HepG2 (cell line): ENCODE results near the gene BTK. TPM values are rescaled to one million over a fixed set of nuclear protein-coding genes. Genes with fewer than 3 reads are reported as not detected.

ENCODE experiments used
- CEBPB ChIP-seq: IDR thresholded peaks from 2 replicates; pipeline ENCODE4 v1.6.1; 2011; ENCODE audit warnings: low read depth, low read length, improper control_type of control experiment, borderline replicate concordance
- DMAP1 ChIP-seq: IDR thresholded peaks from 2 replicates; pipeline ENCODE4 v1.6.1; 2016
- ELF4 ChIP-seq: sonication (generic); formaldehyde crosslinking; IDR thresholded peaks from 2 replicates; pipeline ENCODE4 v1.5.0; 2020; ENCODE audit warnings: missing genetic modification reagents, mild to moderate bottlenecking, moderate library complexity, borderline replicate concordance
- FOSL1 ChIP-seq: sonication (generic); formaldehyde crosslinking; IDR thresholded peaks from 2 replicates; pipeline ENCODE4 v1.9.0; 2021; ENCODE audit warnings: missing genetic modification reagents, borderline replicate concordance
- IRX3 ChIP-seq: sonication (generic); formaldehyde crosslinking; IDR thresholded peaks from 2 replicates; pipeline ENCODE4 v1.8.1; 2023; ENCODE audit warnings: mild to moderate bottlenecking, low read depth, missing genetic modification reagents, borderline replicate concordance
- KMT2B ChIP-seq: IDR thresholded peaks from 2 replicates; pipeline ENCODE4 v1.6.1; 2016; ENCODE audit warnings: missing genetic modification reagents, missing compliant biosample characterization
- MED8 ChIP-seq: sonication (generic); formaldehyde crosslinking; IDR thresholded peaks from 2 replicates; pipeline ENCODE4 v1.8.1; 2023; ENCODE audit warnings: mild to moderate bottlenecking, missing genetic modification reagents; ENCODE audit not compliant: insufficient replicate concordance
- MZF1 ChIP-seq: sonication (generic); formaldehyde crosslinking; IDR thresholded peaks from 2 replicates; pipeline ENCODE4 v1.8.1; 2023; ENCODE audit warnings: mild to moderate bottlenecking, missing genetic modification reagents, borderline replicate concordance
- POLR2A ChIP-seq, 2 experiments: IDR thresholded peaks; 2 replicates each; pipeline ENCODE4 v1.6.1; 2011; ENCODE audit warnings: low read depth in 2 of 2, low read length in 2 of 2, mild to moderate bottlenecking in 1 of 2, moderate library complexity in 1 of 2; ENCODE audit not compliant: insufficient read depth in 1 of 2
- TEAD2 ChIP-seq: sonication (generic); formaldehyde crosslinking; IDR thresholded peaks from 2 replicates; pipeline ENCODE4 v1.9.0; 2021; ENCODE audit warnings: missing genetic modification reagents
- TRIM24 ChIP-seq: sonication (generic); formaldehyde crosslinking; IDR thresholded peaks from 2 replicates; pipeline ENCODE4 v1.8.0; 2022; ENCODE audit warnings: mild to moderate bottlenecking, missing genetic modification reagents
- ZNF331 ChIP-seq: sonication (generic); formaldehyde crosslinking; IDR thresholded peaks from 2 replicates; pipeline ENCODE4 v1.4.0; 2020; ENCODE audit warnings: missing genetic modification reagents
- ZNF431 ChIP-seq: sonication (generic); formaldehyde crosslinking; IDR thresholded peaks from 2 replicates; pipeline ENCODE4 v1.9.0; 2022; ENCODE audit warnings: missing genetic modification reagents, low read depth, mild to moderate bottlenecking, borderline replicate concordance
- ZNF7 ChIP-seq: IDR thresholded peaks from 2 replicates; pipeline ENCODE4 v1.6.1; 2016; ENCODE audit warnings: missing biosample characterization, missing genetic modification reagents
- polyA plus RNA-seq, 8 experiments: library from polyadenylated mRNA; depleted of rRNA in 3 of 8; stranded (reverse) in 7 of 8; unstranded in 1 of 8; fragments of >200 nt; fragmentation: Illumina TruSeq in 4 of 8; extraction: Trizol in 4 of 8; gene quantifications; 2 replicates each; pipeline versions ENCODE4 v1.2.1 to v1.2.3, GENCODE V29; 2011 to 2016; ENCODE audit warnings: low read depth in 4 of 8, missing spikeins in 1 of 8, mixed read lengths in 1 of 8; ENCODE audit not compliant: insufficient read depth in 1 of 8
- total RNA-seq, 5 experiments: library from RNA; depleted of rRNA; stranded (reverse); fragments of >200 nt; fragmentation: Illumina TruSeq; extraction: Trizol; gene quantifications; 2 replicates each; pipeline ENCODE4 v1.2.3, GENCODE V29; 2016; ENCODE audit warnings: low read depth in 1 of 5
- TF ChIP-seq, protein P1 (sequence below): sonication (generic); formaldehyde crosslinking; IDR thresholded peaks from 2 replicates; pipeline ENCODE4 v1.5.0; 2020; ENCODE audit warnings: mild to moderate bottlenecking, missing genetic modification reagents
- TF ChIP-seq, protein P2 (sequence below): sonication (generic); formaldehyde crosslinking; IDR thresholded peaks from 2 replicates; pipeline ENCODE4 v1.4.0; 2020; ENCODE audit warnings: missing genetic modification reagents
- TF ChIP-seq, protein P3 (sequence below): IDR thresholded peaks from 2 replicates; pipeline ENCODE4 v1.6.1; 2018; ENCODE audit warnings: missing genetic modification reagents, mild to moderate bottlenecking, missing compliant biosample characterization
- TF ChIP-seq, protein P4 (sequence below): sonication (generic); formaldehyde crosslinking; IDR thresholded peaks from 2 replicates; pipeline ENCODE4; 2020; ENCODE audit warnings: missing genetic modification reagents, mild to moderate bottlenecking, borderline replicate concordance

BTK gene
- total and polyA plus RNA-seq, 2 of the 13 experiments (the other 11 are each of a cell fraction or from before 2014, with no cell fraction given): not detected

DNA sequence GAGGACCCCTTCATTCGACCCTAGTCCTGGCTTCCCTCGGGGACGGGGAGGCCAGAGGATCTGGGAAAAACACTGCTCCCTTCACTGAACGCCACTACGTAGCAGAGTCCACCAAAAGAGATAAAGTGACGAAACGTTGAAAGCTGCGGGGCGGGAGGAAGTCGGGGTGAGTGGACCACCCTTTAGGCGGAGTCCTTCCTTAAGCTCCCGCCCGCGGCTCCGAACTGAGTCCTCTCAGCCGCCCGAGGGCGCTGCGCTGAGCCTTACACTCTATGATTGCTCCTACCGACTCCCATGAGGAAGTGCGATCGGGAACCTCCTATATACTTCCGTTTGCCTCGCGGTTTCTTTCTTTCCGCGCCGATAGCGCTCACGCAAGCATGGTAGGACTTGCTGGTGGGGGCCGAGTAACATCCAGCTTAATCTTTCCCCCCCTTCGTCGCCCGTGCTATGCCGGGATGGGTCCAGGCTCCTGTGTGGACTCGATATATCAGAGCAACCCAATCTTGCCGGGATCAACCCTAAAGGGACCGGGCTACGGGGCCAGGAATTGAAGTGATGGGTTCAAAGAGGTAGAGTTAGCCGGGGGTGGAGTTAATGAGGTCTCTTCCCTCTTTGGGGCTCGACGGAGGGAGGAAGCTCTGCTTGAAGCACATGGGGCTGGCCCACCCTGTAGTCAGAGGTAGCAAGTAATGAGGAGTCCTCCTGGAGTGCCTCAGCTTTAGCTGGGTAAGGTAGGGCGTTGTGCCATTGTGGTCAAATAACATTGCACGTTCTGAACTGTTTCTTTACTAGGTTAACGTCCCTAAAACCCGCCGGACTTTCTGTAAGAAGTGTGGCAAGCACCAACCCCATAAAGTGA, 4.9 kb upstream of the BTK start, which contains the start of gene RPL36A (continued):
- TF ChIP-seq, protein P1, sequence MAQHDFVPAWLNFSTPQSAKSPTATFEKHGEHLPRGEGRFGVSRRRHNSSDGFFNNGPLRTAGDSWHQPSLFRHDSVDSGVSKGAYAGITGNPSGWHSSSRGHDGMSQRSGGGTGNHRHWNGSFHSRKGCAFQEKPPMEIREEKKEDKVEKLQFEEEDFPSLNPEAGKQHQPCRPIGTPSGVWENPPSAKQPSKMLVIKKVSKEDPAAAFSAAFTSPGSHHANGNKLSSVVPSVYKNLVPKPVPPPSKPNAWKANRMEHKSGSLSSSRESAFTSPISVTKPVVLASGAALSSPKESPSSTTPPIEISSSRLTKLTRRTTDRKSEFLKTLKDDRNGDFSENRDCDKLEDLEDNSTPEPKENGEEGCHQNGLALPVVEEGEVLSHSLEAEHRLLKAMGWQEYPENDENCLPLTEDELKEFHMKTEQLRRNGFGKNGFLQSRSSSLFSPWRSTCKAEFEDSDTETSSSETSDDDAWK (CRISPR knock-in tag): no peak
- TF ChIP-seq ELF4 (CRISPR knock-in tag): no peak
- TF ChIP-seq IRX3 (CRISPR knock-in tag): no peak
- no peak for TF ChIP-seq ZNF7 (CRISPR knock-in tag)
- peak; percentile 44; the same call in 1 of the 2 replicates for TF ChIP-seq ZNF331 (CRISPR knock-in tag)
- peak; percentile 89 to 98 for TF ChIP-seq POLR2A (IDR thresholded peaks at IDR 0.05; ENCODE audit: insufficient read depth in 1 of 2, low read depth in 2 of 2, low read length in 2 of 2)
- TF ChIP-seq MZF1 (CRISPR knock-in tag): no peak
- TF ChIP-seq KMT2B (CRISPR knock-in tag): 0 out of 2 replicates have a peak, but pooled peaks have one; percentile 51
- no peak for TF ChIP-seq CEBPB
- TF ChIP-seq, protein P2, sequence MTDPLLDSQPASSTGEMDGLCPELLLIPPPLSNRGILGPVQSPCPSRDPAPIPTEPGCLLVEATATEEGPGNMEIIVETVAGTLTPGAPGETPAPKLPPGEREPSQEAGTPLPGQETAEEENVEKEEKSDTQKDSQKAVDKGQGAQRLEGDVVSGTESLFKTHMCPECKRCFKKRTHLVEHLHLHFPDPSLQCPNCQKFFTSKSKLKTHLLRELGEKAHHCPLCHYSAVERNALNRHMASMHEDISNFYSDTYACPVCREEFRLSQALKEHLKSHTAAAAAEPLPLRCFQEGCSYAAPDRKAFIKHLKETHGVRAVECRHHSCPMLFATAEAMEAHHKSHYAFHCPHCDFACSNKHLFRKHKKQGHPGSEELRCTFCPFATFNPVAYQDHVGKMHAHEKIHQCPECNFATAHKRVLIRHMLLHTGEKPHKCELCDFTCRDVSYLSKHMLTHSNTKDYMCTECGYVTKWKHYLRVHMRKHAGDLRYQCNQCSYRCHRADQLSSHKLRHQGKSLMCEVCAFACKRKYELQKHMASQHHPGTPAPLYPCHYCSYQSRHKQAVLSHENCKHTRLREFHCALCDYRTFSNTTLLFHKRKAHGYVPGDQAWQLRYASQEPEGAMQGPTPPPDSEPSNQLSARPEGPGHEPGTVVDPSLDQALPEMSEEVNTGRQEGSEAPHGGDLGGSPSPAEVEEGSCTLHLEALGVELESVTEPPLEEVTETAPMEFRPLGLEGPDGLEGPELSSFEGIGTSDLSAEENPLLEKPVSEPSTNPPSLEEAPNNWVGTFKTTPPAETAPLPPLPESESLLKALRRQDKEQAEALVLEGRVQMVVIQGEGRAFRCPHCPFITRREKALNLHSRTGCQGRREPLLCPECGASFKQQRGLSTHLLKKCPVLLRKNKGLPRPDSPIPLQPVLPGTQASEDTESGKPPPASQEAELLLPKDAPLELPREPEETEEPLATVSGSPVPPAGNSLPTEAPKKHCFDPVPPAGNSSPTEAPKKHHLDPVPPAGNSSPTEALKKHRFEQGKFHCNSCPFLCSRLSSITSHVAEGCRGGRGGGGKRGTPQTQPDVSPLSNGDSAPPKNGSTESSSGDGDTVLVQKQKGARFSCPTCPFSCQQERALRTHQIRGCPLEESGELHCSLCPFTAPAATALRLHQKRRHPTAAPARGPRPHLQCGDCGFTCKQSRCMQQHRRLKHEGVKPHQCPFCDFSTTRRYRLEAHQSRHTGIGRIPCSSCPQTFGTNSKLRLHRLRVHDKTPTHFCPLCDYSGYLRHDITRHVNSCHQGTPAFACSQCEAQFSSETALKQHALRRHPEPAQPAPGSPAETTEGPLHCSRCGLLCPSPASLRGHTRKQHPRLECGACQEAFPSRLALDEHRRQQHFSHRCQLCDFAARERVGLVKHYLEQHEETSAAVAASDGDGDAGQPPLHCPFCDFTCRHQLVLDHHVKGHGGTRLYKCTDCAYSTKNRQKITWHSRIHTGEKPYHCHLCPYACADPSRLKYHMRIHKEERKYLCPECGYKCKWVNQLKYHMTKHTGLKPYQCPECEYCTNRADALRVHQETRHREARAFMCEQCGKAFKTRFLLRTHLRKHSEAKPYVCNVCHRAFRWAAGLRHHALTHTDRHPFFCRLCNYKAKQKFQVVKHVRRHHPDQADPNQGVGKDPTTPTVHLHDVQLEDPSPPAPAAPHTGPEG (CRISPR knock-in tag): no peak
- TF ChIP-seq, protein P3, sequence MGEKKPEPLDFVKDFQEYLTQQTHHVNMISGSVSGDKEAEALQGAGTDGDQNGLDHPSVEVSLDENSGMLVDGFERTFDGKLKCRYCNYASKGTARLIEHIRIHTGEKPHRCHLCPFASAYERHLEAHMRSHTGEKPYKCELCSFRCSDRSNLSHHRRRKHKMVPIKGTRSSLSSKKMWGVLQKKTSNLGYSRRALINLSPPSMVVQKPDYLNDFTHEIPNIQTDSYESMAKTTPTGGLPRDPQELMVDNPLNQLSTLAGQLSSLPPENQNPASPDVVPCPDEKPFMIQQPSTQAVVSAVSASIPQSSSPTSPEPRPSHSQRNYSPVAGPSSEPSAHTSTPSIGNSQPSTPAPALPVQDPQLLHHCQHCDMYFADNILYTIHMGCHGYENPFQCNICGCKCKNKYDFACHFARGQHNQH (CRISPR knock-in tag): peak; percentile 64; the same call in 1 of the 2 replicates
- TF ChIP-seq MED8 (CRISPR knock-in tag): peak; percentile 36
- TF ChIP-seq, protein P4, sequence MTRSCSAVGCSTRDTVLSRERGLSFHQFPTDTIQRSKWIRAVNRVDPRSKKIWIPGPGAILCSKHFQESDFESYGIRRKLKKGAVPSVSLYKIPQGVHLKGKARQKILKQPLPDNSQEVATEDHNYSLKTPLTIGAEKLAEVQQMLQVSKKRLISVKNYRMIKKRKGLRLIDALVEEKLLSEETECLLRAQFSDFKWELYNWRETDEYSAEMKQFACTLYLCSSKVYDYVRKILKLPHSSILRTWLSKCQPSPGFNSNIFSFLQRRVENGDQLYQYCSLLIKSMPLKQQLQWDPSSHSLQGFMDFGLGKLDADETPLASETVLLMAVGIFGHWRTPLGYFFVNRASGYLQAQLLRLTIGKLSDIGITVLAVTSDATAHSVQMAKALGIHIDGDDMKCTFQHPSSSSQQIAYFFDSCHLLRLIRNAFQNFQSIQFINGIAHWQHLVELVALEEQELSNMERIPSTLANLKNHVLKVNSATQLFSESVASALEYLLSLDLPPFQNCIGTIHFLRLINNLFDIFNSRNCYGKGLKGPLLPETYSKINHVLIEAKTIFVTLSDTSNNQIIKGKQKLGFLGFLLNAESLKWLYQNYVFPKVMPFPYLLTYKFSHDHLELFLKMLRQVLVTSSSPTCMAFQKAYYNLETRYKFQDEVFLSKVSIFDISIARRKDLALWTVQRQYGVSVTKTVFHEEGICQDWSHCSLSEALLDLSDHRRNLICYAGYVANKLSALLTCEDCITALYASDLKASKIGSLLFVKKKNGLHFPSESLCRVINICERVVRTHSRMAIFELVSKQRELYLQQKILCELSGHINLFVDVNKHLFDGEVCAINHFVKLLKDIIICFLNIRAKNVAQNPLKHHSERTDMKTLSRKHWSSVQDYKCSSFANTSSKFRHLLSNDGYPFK (CRISPR knock-in tag): peak; percentile 67; the same call in 1 of the 2 replicates
- no peak for TF ChIP-seq TRIM24 (CRISPR knock-in tag)
- TF ChIP-seq FOSL1 (CRISPR knock-in tag): no peak
- no peak for TF ChIP-seq TEAD2
- peak; percentile 83 for TF ChIP-seq DMAP1 (CRISPR knock-in tag)
- no peak for TF ChIP-seq ZNF431 (CRISPR knock-in tag)
